Neutrophil (primary cell): ENCODE results near the gene FAM47E.

Experiments
- H3K27ac ChIP-seq: fragments of 200-600 bp; sonication (generic); 2 replicates; pipeline ENCODE4 v1.5.1; 2016; ENCODE audit warnings: mild to moderate bottlenecking, moderate library complexity
- H3K27me3 ChIP-seq: fragments of 200-600 bp; sonication (generic); 2 replicates; pipeline ENCODE4 v1.6.0; 2016; ENCODE audit warnings: mild to moderate bottlenecking
- H3K36me3 ChIP-seq: fragments of 200-600 bp; sonication (generic); 2 replicates; pipeline ENCODE4 v1.5.1; 2017
- H3K4me1 ChIP-seq, 2 experiments: fragments of 200-600 bp in 1 of 2; sonication (generic) in 1 of 2; 1 replicate in 1 of 2; 2 replicates in 1 of 2; pipeline versions ENCODE4 v1.5.1 to v1.6.1; 2013 to 2016; ENCODE audit warnings: low read depth in 1 of 2, low read length in 1 of 2, mild to moderate bottlenecking in 1 of 2, moderate library complexity in 1 of 2; ENCODE audit not compliant: control insufficient read depth in 1 of 2, insufficient read depth in 1 of 2
- H3K4me3 ChIP-seq, 2 experiments: fragments of 200-600 bp in 1 of 2; sonication (generic) in 1 of 2; 1 replicate in 1 of 2; 2 replicates in 1 of 2; pipeline ENCODE4 v1.5.1; 2013 to 2016; ENCODE audit warnings: low read depth in 1 of 2, low read length in 1 of 2, mild to moderate bottlenecking in 1 of 2, moderate library complexity in 1 of 2
- H3K9me3 ChIP-seq: fragments of 200-600 bp; sonication (generic); 2 replicates; pipeline ENCODE4 v1.5.1; 2016
- CTCF ChIP-seq: fragments of 200-600 bp; sonication (generic); IDR thresholded peaks from 2 replicates; pipeline ENCODE4 v1.5.1; 2016; ENCODE audit warnings: antibody characterized with exemption

FAM47E gene

GRCh38 chr4:76270244-76271175 is 19.0 kb downstream of the FAM47E start:
- Histone ChIP-seq H3K36me3 (no peaks in the 10 kb centered on the region), H3K27me3 (no peaks in the 10 kb centered on the region), H3K4me3 (no peak overlapping the region), H3K4me1 (peaks cover 33 to 36% of the 10 kb centered on the region in 2 experiments), H3K9me3 (no peaks in the 10 kb centered on the region), H3K27ac (no peak overlapping the region)
- no peak for TF ChIP-seq CTCF

GRCh38 chr4:76271248-76271647 is 19.7 kb downstream of the FAM47E start:
- H3K9me3 ChIP-seq: no peaks in the 10 kb centered on the region
- H3K36me3 ChIP-seq: no peaks in the 10 kb centered on the region
- TF ChIP-seq CTCF: no peak
- peaks cover 39 to 43% of the 10 kb centered on the region in 2 experiments for H3K4me1 ChIP-seq
- H3K27me3 ChIP-seq: no peaks in the 10 kb centered on the region
- H3K27ac ChIP-seq: no peak overlapping the region
- no peak overlapping the region for H3K4me3 ChIP-seq

- H3K9me3 ChIP-seq: no peaks in the 10 kb centered on the region
- no peaks in the 10 kb centered on the region for H3K36me3 ChIP-seq
- H3K27me3 ChIP-seq: no peaks in the 10 kb centered on the region
- TF ChIP-seq CTCF: no peak
- H3K27ac ChIP-seq: no peak overlapping the region
- peaks cover 46 to 51% of the 10 kb centered on the region in 2 experiments for H3K4me1 ChIP-seq
- H3K4me3 ChIP-seq: no peak overlapping the region
These were observed 20.6 kb downstream of the FAM47E start for GRCh38 chr4:76272073-76272472.

- Histone ChIP-seq H3K36me3 (no peaks in the 10 kb centered on the region), H3K27me3 (no peaks in the 10 kb centered on the region), H3K9me3 (no peaks in the 10 kb centered on the region), H3K27ac (no peak overlapping the region), H3K4me3 (no peak overlapping the region), H3K4me1 (peaks cover 49 to 53% of the 10 kb centered on the region in 2 experiments)
- no peak for TF ChIP-seq CTCF
These were observed 21.1 kb downstream of the FAM47E start for GRCh38 chr4:76272582-76272981.

GRCh38 chr4:76272999-76273398 is 21.5 kb downstream of the FAM47E start:
- Histone ChIP-seq H3K4me3 (no peak overlapping the region), H3K9me3 (no peaks in the 10 kb centered on the region), H3K27ac (no peak overlapping the region), H3K4me1 (peaks cover 53 to 57% of the 10 kb centered on the region in 2 experiments), H3K36me3 (no peaks in the 10 kb centered on the region), H3K27me3 (no peaks in the 10 kb centered on the region)
- TF ChIP-seq CTCF: no peak
